Stimulated activated naive CD8-positive, alpha-beta T cell treated with anti-CD3 and anti-CD28 coated beads, Interleukin-15, Interleukin-2, amounts not matched to agents 100 ng/mL and 50 ng/mL, for 24 hours (primary cell): Measurements from ENCODE around the gene TOX2.

Experiments used
- H3K27ac Mint-ChIP-seq: one replicate; pipeline ENCODE4 v1.8.0; 2021; ENCODE audit warnings: mild to moderate bottlenecking, mixed read lengths
- H3K27me3 Mint-ChIP-seq: one replicate; pipeline ENCODE4 v1.8.0; 2021; ENCODE audit warnings: mixed read lengths
- H3K36me3 Mint-ChIP-seq: one replicate; pipeline ENCODE4 v1.8.0; 2021; ENCODE audit warnings: low read depth, mixed read lengths
- H3K4me1 Mint-ChIP-seq: one replicate; pipeline ENCODE4 v1.8.0; 2021; ENCODE audit warnings: low read depth, mixed read lengths
- H3K4me3 Mint-ChIP-seq: one replicate; pipeline ENCODE4 v1.8.0; 2021; ENCODE audit warnings: mild to moderate bottlenecking, mixed read lengths
- H3K9me3 Mint-ChIP-seq: one replicate; pipeline ENCODE4 v1.8.0; 2021; ENCODE audit warnings: mixed read lengths

Gene TOX2

DNA sequence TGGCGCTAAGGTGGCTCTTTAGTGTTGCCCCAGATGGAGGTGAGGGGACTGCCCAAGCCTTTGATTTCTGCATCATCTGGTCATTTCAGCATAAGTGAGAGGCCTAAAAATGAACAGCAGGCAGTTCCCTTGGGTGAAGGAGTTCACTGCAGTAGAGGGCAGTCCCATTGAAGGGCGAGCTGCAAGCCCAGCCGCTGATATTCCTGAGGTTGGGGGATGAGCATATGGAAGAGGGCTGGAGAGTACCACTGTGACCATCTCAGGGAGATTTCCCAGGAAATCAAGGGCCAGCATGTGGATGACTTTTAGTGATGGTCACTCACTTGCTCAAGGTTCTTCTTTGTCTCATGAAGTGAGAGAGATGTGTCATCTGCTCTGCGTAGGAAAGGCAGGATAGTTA, 9.3 kb downstream of the TOX2 start:
- peaks cover 56% of the 10 kb centered on the region for H3K4me1 Mint-ChIP-seq
- H3K4me3 Mint-ChIP-seq = no peak overlapping the region
- H3K9me3 Mint-ChIP-seq = no peaks in the 10 kb centered on the region
- peaks cover 63% of the 10 kb centered on the region for H3K27me3 Mint-ChIP-seq
- no peak overlapping the region for H3K27ac Mint-ChIP-seq
- no peaks in the 10 kb centered on the region for H3K36me3 Mint-ChIP-seq

DNA sequence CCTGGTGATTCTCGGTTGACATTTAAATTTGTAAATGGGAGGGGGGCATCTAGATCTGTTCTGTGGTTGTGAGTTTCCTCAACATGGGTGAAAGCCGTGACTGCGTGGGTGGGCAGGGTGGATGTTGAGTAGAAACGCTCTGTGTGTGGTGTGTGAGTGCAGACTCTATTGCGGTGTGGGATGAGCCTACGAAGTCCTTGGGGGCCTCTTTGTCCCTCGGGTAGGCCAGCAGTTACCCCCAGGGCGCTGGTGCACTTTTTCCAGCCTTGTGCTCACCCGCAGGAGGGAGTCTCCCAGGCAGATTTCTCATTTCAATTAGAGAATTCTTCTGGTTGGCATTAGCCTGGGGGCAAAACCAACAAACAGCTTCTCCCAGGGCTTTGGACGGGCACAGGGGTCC, 10.6 kb downstream of the TOX2 start:
- peak overlapping the region; percentile 73 for H3K4me3 Mint-ChIP-seq
- no peaks in the 10 kb centered on the region for H3K36me3 Mint-ChIP-seq
- peaks cover 61% of the 10 kb centered on the region for H3K27me3 Mint-ChIP-seq
- no peaks in the 10 kb centered on the region for H3K9me3 Mint-ChIP-seq
- peak overlapping the region; percentile 78 for H3K27ac Mint-ChIP-seq
- H3K4me1 Mint-ChIP-seq = peaks cover 56% of the 10 kb centered on the region

DNA sequence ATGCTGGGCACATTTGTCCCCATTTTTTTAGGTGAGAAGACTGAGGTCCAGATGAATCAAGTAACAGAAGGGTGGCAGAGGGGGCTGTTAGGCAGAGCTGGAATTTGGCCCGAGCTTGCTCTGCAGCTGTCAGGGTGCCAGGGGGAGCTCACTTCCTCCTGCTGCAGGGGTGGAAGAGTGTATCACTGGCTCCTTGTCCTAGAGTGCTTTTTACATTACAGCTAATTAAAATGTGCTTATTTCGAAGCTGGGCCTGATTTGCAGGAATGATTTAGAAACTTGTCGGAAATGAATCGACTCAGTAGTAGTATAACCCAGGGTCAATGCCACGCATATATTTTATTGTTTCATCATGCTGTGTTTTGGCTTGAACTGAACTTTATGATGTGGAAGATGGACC, 11.1 kb downstream of the TOX2 start:
- no peaks in the 10 kb centered on the region for H3K9me3 Mint-ChIP-seq
- H3K36me3 Mint-ChIP-seq = no peaks in the 10 kb centered on the region
- peaks cover 57% of the 10 kb centered on the region for H3K27me3 Mint-ChIP-seq
- peak overlapping the region; percentile 78 for H3K27ac Mint-ChIP-seq
- peak overlapping the region; percentile 50 for H3K4me3 Mint-ChIP-seq
- H3K4me1 Mint-ChIP-seq = peaks cover 56% of the 10 kb centered on the region

DNA sequence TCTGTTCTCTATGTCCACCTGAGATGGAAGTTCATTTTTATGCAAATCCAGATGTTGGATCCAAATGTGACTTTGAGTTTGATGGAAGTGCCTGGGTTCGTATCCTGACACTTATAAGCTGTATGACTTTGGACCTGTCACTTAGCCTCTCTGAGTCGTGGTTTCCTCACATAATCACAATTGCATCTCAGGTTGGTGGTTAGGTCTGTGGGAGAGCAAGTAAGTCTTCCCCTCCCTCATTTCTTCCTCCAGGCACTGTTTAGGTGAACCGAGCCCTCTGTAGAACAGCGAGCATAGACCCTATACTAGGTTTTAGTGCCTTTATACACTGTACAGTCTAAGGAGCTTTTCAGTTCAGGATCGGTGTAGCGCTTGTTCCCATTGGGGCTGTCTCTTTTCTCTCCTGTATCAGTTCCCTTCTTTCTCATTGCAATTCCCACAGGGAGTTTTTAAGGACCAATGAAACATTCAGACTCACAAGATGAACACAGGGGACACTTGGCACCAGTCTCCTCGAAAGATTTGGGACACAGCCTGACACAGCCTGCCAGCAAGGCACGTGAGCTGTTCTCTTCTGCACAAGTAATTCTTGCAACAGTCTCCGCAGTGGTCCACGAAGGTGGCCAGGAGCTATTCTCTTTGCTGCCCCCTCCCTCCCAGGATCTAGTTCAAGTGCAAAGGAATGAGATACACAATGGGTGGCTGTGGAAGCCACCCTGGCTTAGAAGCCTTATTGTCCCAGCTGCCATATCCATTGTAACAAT, 11.8 kb downstream of the TOX2 start:
- Mint-ChIP-seq H3K27me3 (peaks cover 55% of the 10 kb centered on the region), H3K36me3 (no peaks in the 10 kb centered on the region), H3K27ac (peak overlapping the region; percentile 2), H3K4me1 (peaks cover 52% of the 10 kb centered on the region), H3K4me3 (no peak overlapping the region), H3K9me3 (no peaks in the 10 kb centered on the region)

DNA sequence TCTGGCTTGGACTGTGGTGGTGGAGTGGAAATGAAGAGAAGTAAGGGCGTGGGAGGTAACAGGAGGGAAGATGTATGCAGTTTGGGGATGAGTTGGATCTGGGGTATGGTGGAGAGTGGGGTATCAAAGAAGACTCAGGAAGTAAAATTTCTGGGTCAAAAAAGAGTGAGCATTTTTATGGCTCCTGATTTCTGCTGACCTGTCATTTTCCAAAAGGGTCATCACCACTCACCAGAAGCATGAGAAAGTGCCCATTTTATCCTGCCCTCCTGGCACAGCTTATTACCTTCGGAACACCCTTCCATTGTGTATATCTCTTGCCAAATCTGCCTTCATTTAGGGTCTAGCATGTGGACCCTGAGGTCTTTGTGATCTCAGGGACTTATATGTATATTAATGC, 17.3 kb downstream of the TOX2 start:
- Mint-ChIP-seq H3K27me3 (peaks cover 45% of the 10 kb centered on the region), H3K4me3 (no peak overlapping the region), H3K9me3 (no peaks in the 10 kb centered on the region), H3K27ac (no peak overlapping the region), H3K4me1 (peaks cover 4% of the 10 kb centered on the region), H3K36me3 (no peaks in the 10 kb centered on the region)

DNA sequence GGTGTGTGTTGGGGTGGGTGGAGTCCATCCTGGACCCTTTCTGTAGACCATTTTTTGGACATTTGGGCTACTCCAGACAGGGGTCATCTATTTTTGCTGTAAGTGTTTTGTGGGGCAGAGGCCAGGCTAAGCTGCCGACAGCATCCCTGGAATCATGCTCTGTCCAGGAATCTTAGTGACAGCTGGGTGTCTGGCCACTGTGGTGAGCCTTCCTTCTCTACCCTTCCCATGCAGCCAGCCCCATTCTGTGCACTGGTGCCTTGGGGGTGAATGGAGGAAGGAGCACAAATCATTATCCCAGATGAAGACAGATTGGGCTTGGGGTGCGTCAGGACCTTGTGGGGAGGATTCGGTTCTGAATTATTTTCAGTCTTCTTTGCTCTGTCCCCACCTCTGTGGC, 20.2 kb downstream of the TOX2 start:
- Mint-ChIP-seq H3K4me3 (no peak overlapping the region), H3K9me3 (no peaks in the 10 kb centered on the region), H3K27me3 (peaks cover 39% of the 10 kb centered on the region), H3K36me3 (no peaks in the 10 kb centered on the region), H3K4me1 (no peaks in the 10 kb centered on the region), H3K27ac (no peak overlapping the region)

DNA sequence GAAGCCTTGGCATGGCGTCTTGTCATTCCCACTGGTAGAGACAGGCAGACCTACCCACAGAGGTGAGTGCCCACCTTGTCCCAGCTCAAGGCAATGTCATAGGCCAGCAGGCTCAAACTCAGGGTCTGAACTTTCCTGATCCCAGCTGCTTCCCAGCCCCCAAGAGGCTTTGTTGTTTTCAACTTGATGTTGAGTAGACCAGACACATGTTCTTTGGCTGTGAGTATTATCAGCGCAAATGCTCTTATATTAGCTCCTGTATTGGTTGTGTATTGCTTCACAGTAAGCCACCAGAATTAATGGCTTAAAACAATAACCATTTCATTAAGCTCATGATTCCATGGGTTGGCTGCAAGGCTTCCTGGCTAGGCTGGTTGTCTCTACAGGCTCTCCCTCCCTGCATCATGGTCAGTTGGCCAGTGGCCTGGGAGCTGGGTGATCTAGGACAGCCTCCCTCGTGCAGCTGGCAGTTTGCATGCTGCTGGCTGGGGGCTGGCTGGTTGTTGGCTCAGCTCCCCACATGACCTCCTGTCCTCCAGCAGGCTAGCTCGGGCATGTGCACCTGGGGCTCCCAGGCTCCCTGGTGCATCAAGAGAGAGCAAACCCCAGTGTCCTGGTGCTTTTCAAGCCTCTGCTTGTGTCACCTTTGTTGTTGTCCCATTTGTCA, 21.6 kb downstream of the TOX2 start:
- H3K27ac Mint-ChIP-seq = no peak overlapping the region
- peaks cover 43% of the 10 kb centered on the region for H3K27me3 Mint-ChIP-seq
- H3K4me3 Mint-ChIP-seq = no peak overlapping the region
- H3K9me3 Mint-ChIP-seq = no peaks in the 10 kb centered on the region
- peaks cover 7% of the 10 kb centered on the region for H3K4me1 Mint-ChIP-seq
- no peaks in the 10 kb centered on the region for H3K36me3 Mint-ChIP-seq

DNA sequence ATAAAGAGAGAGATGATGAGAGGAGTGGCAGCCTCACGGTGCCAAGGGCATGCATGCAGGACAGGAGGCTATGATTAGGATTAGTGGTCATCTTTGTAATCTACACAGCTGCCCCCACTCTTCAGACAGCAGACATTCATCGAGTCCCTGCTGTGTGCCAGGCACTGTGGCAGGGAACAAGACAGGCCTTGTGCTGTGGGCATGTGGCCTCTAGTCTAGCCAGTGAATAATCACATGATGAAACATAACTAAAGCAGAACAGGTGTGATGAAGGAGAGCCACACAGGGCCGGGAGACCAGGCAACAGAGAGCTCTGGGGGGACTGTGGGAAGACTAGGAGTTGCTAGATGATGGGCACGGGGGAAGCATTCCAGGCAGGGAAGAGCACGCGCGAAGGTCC, 22.2 kb downstream of the TOX2 start:
- Mint-ChIP-seq H3K27ac (no peak overlapping the region), H3K27me3 (peaks cover 38% of the 10 kb centered on the region), H3K4me3 (no peak overlapping the region), H3K4me1 (peaks cover 12% of the 10 kb centered on the region), H3K36me3 (no peaks in the 10 kb centered on the region), H3K9me3 (no peaks in the 10 kb centered on the region)

DNA sequence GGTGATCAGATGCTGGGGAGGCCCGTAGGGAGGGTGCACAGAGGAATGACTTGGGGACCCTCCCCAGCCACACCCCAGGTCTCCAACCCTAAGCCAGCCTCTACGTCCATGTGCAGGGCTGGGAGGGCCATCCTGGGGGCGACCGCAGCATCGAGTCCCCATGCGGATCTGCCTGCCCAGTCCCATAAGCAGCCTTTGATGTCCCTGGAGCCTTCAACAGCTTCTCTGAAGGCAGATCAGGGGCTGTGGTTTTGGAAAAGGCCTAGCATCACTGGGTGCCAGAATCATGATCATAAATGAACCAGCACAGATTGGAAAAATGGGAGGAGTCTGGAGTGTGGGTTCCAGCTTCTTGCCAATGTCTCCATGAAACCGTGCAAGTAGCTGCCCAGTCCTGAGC, 22.9 kb downstream of the TOX2 start:
- no peaks in the 10 kb centered on the region for H3K9me3 Mint-ChIP-seq
- peaks cover 20% of the 10 kb centered on the region for H3K4me1 Mint-ChIP-seq
- H3K27ac Mint-ChIP-seq = no peak overlapping the region
- H3K36me3 Mint-ChIP-seq = no peaks in the 10 kb centered on the region
- H3K27me3 Mint-ChIP-seq = peaks cover 33% of the 10 kb centered on the region
- no peak overlapping the region for H3K4me3 Mint-ChIP-seq

DNA sequence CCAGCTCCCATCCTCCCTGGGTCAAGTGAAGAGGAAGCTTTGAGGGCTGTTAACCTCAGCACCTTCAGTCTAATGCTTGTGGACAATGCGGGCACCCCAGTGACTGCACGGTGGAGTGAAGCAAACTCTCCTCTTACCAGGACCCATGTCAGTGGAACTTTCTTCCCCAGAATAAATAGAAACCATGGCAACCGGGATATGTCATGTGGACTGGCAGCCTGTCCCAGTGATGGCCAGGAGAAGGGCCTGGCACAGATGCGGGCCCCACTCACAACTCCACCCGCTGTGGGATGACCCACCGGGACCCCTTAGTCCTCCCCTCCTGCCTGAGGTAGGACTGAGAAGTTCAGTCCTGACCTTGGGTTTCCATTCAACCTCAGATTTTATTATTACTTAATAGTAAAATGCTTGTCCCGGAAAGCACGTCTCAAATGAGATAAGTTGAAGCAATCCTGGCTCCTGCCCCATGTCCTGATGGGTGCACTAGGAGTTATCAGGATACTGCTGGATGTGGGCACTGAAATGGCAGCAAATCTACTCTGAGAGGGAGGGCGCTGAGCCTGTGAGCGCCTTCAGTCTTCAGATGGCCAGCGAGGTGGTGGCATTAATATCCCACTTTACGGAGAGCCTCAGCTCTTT, 23.5 kb downstream of the TOX2 start:
- Mint-ChIP-seq H3K9me3 (no peaks in the 10 kb centered on the region), H3K36me3 (no peaks in the 10 kb centered on the region), H3K27me3 (peaks cover 33% of the 10 kb centered on the region), H3K4me3 (no peak overlapping the region), H3K27ac (no peak overlapping the region), H3K4me1 (peaks cover 25% of the 10 kb centered on the region)

DNA sequence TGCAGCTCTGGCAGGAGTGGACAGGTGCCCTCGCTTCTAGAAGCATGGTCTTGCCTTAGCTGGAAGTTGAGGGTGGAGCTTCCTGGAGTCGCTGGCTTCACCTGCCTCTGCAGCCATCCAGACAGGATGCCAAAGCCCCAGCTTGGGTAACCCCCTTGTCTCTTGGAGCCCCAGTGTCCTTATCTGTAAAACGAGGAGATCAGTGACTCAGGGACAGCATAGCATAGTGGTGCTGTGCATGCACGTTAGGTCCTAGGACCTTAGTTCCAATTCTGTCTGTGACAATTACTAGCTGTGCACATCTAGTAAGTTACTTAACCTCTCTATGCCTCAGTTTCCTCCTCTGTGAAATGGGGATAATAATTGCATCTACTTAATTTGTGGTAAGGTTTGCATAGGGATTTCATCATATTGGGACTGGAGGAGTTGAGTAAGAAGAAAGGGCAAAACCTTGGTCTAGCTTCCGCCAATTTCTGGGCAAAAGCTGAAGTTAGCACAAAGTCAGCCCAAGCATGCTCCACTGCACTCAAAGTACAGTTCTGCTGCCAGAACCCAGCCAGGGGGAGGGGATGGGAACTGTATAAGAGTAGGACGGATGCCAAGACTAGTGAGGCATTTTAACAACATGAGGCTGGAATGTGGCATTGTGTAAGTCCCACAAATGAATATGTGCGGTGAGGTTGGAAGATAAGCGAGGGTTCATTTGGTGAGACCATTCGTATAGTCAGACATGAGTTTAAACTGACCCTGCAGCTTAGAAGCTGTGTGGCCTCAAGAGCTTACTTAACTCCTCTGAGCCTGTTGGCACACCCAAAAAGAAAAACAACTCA, 24.5 kb downstream of the TOX2 start:
- H3K27ac Mint-ChIP-seq = no peak overlapping the region

DNA sequence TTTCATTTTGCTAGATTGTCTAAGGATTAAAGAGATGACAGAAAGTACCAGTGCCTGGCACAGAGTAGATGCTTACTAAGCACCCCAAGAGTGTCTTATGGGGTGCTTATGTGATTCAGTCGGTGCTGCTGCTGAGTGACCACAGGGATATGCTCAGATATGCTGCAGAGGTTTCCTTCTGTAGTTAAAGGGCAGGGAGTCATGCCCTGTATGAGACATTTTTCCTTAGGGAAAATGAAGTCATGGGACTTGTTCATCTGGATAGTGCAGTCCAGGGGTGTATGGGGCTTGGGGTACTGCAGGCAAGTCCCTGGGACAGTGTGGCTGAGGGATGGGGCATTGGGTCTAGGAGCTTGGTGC, 25.1 kb downstream of the TOX2 start:
- no peaks in the 10 kb centered on the region for H3K9me3 Mint-ChIP-seq
- H3K36me3 Mint-ChIP-seq = no peaks in the 10 kb centered on the region
- H3K27ac Mint-ChIP-seq = no peak overlapping the region
- peaks cover 33% of the 10 kb centered on the region for H3K4me1 Mint-ChIP-seq
- peaks cover 31% of the 10 kb centered on the region for H3K27me3 Mint-ChIP-seq
- H3K4me3 Mint-ChIP-seq = no peak overlapping the region

More for the DNA sequence above, 24.5 kb downstream of the TOX2 start:
- H3K27me3 Mint-ChIP-seq = peaks cover 30% of the 10 kb centered on the region
- H3K9me3 Mint-ChIP-seq = no peaks in the 10 kb centered on the region
- H3K36me3 Mint-ChIP-seq = no peaks in the 10 kb centered on the region
- no peak overlapping the region for H3K4me3 Mint-ChIP-seq
- peaks cover 33% of the 10 kb centered on the region for H3K4me1 Mint-ChIP-seq

DNA sequence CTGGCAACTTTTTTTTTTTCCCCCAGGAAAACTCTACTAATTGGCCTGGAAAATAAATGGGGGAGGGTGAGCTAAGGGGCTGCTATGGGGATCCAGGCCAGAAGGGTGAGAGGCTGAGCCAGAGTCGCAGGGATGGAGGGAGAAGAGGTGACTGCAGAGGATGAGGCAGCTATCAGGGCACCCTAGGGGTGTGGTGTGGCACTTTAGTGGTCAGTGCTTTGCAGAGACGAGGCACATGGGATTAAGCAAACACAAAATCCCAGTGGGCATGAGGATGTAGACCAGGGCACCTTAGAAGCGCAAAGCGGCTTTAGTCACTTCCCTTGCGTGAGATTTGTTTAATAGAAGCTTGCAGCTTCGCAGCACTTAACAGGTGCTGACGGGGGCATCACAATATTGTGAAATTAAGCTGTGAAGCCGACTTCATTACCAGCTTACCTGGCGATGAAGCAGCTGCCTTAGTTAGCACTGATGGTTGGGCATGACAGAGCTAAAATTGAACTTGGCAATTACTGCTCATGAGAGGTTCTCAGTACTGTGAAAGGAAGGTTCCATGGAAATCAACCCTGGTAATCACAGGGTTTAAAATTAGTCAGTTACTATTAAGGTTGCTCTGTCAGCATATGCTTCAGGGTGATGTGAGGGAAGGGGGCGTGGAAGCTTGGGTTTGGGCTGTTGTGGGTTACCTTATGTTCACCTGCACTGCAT, 26.0 kb downstream of the TOX2 start:
- Mint-ChIP-seq H3K27me3 (peaks cover 31% of the 10 kb centered on the region), H3K36me3 (no peaks in the 10 kb centered on the region), H3K27ac (no peak overlapping the region), H3K4me3 (no peak overlapping the region), H3K4me1 (peaks cover 33% of the 10 kb centered on the region), H3K9me3 (no peaks in the 10 kb centered on the region)

DNA sequence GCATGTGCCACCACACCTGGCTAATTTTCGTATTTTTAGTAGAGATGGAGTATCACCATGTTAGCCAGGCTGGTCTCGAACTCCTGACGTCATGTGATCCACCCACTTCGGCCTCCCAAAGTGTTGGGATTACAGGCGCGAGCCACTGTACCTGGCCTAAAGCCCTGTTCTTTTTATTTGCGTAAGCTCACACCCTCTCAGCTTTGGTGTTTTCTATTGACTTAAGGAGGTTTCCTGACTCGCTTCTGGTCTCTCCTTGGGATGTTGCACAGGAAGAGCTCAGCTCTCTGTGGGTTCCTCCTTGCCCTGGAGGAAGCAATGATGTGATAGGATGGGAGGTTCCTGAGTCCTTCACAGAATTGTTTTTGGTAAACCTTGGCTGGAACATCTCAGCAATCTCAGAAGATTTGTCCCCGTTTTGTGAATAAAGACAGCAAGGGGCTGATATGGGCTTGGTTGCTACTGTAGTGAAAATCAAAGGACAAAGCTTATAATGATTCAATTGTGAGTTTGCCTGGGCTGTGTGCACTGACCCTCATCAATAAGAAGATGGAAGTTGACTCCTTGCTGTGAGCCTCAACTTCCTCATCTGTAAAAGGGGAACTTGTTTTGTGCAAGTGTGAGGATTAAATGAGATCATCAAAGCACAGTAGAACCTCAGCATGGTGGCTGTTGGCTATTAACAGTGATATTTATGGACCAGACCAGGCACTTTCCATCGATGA, 27.0 kb downstream of the TOX2 start:
- Mint-ChIP-seq H3K36me3 (no peaks in the 10 kb centered on the region), H3K4me3 (peak overlapping the region; percentile 18), H3K27ac (peak overlapping the region; percentile 51), H3K4me1 (peaks cover 39% of the 10 kb centered on the region), H3K9me3 (no peaks in the 10 kb centered on the region), H3K27me3 (peaks cover 34% of the 10 kb centered on the region)
